ENCODE data around the gene DNTTIP2. TPM values are rescaled to one million over a fixed set of nuclear protein-coding genes. Genes with fewer than 3 reads are reported as not detected.

Gene DNTTIP2
- total and polyA plus RNA-seq, 9 of the 15 experiments (the other 6 are each of a cell fraction or from before 2014, with no cell fraction given): 50.4 to 138 (median 97.0) TPM

DNA sequence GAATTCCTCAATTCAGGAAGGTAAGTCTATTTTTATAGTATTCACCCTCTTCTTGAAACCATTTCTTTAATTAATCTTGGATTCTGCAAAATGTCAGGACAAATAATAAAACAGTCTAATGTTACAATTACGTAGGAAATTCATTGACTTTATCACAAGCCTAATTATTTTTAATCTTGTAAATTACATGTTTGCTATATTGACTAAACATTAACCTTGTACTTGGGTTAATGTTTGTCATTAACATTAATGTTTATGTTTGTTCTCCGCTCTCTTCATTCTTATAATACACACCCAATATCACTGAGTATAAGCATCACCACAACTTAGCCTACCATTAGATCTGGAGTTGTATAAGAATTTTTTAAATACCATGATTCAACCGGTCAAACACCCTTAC is 27.5 kb upstream of the DNTTIP2 start:
- ChIA-PET CTCF (ENCODE audit: low intra/inter-chr PET ratio) (no interaction called here), POLR2A (interaction anchor here (2.3 kb wide), 1 partner anchor 27 kb away, joined by 10 read pairs; the partner anchor contains the start of gene DNTTIP2)
- Histone ChIP-seq H3K9me1 (ENCODE audit: control insufficient read depth, insufficient read depth, low read length) (no peaks in the 10 kb centered on the region), H4K20me1 (replicated peaks; ENCODE audit: control insufficient read depth, insufficient read depth, low read length) (peaks cover 15% of the 10 kb centered on the region), H3K4me3 (peak overlapping the region; percentile 98; the same call in 1 of the 2 replicates), H3K9ac (ENCODE audit: insufficient read depth in 1 of 2, low read depth in 2 of 2, low read length in 2 of 2) (peak overlapping the region in 1 of 2 experiments; percentile 94; a peak in 2 of 4 replicates), H3K36me3 (ENCODE audit: control insufficient read depth, insufficient read depth, low read length) (peaks cover 36% of the 10 kb centered on the region), H3K79me2 (ENCODE audit: control insufficient read depth, insufficient read depth, low read length) (peaks cover 72% of the 10 kb centered on the region), H3K4me1 (replicated peaks in 1 of 2; ENCODE audit: control insufficient read depth in 2 of 2, insufficient read depth in 2 of 2, low read length in 2 of 2) (peaks cover 9 to 19% of the 10 kb centered on the region in 2 experiments; a peak in 4 of 5 replicates), H2AFZ (ENCODE audit: low read depth, low read length) (no peak overlapping the region), H3K27ac (ENCODE audit: extremely low read depth, low read depth, low read length) (no peak overlapping the region), H3K9me3 (replicated peaks; ENCODE audit: control insufficient read depth, insufficient read depth, low read depth, low read length) (peaks cover 2% of the 10 kb centered on the region; the same call in 1 of the 2 replicates), H3K27me3 (ENCODE audit: control insufficient read depth in 2 of 2, insufficient read depth in 2 of 2, low read length in 2 of 2) (no peaks in the 10 kb centered on the region), H3K4me2 (ENCODE audit: insufficient read depth, low read length) (peak overlapping the region; percentile 97; the same call in 1 of the 2 replicates)
- no peak for DNase-seq (ENCODE audit: extremely low read depth in 1 of 4, low spot score in 3 of 4)
- no TSS peak for BruUV-seq (replicated peaks)
- ATAC-seq: no peak
- TF ChIP-seq HNRNPH1 (optimal IDR thresholded peaks at IDR 0.05; ENCODE audit: low read depth, low read length) (no peak), ZBTB8A (IDR thresholded peaks at IDR 0.05; ENCODE audit: partially characterized antibody) (no peak), MITF (IDR thresholded peaks at IDR 0.05) (no peak)
- TF ChIP-seq, protein P1, sequence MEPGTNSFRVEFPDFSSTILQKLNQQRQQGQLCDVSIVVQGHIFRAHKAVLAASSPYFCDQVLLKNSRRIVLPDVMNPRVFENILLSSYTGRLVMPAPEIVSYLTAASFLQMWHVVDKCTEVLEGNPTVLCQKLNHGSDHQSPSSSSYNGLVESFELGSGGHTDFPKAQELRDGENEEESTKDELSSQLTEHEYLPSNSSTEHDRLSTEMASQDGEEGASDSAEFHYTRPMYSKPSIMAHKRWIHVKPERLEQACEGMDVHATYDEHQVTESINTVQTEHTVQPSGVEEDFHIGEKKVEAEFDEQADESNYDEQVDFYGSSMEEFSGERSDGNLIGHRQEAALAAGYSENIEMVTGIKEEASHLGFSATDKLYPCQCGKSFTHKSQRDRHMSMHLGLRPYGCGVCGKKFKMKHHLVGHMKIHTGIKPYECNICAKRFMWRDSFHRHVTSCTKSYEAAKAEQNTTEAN (CRISPR knock-in tag; IDR thresholded peaks at IDR 0.05): no peak
- 62% methylated on average over 3 of the region's 3 CpGs for WGBS (ENCODE audit: insufficient coverage, low coverage, missing lambda C conversion rate)
- no peak for FAIRE-seq
- in situ Hi-C loops (cut with MboI) (no loop called here), intact Hi-C loops (cut with micrococcal nuclease) (no loop called here)

Data from K562 (cell line).